ENCODE data around the gene TMEM44.

Gene TMEM44, protein sequence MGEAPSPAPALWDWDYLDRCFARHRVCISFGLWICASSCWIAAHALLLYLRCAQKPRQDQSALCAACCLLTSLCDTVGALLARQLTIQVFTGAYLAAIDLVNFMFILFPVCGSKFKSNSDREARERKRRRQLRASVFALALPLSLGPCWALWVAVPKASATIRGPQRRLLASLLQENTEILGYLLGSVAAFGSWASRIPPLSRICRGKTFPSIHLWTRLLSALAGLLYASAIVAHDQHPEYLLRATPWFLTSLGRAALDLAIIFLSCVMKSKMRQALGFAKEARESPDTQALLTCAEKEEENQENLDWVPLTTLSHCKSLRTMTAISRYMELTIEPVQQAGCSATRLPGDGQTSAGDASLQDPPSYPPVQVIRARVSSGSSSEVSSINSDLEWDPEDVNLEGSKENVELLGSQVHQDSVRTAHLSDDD

DNA sequence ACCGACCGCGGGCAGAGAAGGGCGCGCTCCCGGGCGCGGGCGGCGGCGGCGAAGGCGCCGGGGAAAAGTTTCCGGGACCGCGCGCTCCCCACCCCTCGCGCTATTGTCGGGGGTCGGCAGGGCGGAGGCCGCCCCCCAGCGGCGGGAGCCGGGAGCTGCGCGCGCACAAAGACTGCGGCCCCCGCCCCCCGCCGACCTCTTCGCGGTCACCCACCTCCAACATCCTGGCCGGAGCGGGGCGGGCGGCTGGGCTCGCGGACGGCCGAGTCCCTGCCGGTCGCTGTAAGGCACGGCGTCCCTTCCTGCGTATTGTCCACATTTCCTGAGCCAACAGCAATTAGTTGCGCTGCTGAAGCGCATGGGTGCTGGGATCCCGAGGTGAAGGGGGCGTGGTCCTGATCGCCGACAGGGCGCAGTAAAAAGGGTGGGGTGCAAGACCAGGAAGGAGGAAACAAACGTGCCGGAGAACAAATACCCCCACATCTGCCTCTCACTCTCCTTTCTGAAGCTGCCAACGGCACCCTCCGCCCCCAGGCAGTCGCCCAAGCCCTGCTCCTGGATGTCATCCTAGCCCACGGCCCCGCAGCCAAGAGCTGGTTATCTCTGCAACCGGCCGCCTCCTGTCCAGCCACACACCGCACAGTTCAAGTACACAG is at the start of gene TMEM44:
TMEM44 (minus strand) TSS at position 71 of the 656 bp plus-strand sequence. CDS start 204 bp downstream, outside the sequence.
- peak; percentile 89 to 90 for DNase-seq (ENCODE audit: low read depth in 2 of 2)
- peak within 1 kb of the TSS; percentile 81 to 82 for H3K4me3 ChIP-seq (replicated peaks in 1 of 2; ENCODE audit: low read depth in 2 of 2, low read length in 2 of 2)

DNA sequence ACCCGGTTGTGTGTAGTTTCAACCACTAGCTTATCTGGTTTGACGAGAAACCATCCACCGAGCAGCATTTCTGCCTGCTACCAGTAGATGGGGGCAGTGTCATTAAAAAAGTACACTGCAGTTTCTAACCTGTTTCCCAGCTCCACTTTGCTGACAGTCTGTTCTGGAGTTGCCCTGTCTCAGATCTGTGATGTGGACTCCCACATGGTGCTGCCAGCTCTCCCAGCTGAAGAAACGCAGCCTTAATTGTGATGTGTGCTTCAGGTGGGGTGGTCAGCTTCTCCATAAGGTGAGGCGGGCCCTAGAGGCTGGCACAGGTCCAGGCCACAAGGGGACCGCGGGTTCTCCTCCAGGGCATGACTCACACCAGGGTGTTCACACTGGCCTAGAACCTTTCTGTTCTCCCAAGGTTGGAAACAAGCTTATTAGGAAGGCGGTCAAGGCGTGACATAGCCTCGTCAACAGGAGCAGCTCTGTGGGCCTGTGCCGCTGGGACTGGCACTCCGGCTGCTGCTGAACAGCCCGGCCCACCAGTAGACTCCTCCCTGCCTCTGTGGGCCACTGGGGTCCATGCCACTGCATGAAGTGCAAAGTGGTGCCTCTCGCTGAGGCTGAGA is 49.6 kb upstream of the TMEM44 start:
- peak; percentile 91 to 92 for DNase-seq (ENCODE audit: low read depth in 2 of 2)
- TF ChIP-seq, protein P1, sequence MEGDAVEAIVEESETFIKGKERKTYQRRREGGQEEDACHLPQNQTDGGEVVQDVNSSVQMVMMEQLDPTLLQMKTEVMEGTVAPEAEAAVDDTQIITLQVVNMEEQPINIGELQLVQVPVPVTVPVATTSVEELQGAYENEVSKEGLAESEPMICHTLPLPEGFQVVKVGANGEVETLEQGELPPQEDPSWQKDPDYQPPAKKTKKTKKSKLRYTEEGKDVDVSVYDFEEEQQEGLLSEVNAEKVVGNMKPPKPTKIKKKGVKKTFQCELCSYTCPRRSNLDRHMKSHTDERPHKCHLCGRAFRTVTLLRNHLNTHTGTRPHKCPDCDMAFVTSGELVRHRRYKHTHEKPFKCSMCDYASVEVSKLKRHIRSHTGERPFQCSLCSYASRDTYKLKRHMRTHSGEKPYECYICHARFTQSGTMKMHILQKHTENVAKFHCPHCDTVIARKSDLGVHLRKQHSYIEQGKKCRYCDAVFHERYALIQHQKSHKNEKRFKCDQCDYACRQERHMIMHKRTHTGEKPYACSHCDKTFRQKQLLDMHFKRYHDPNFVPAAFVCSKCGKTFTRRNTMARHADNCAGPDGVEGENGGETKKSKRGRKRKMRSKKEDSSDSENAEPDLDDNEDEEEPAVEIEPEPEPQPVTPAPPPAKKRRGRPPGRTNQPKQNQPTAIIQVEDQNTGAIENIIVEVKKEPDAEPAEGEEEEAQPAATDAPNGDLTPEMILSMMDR (IDR thresholded peaks at IDR 0.05; ENCODE audit: low read depth, low read length), result peak; percentile 81
- no peak overlapping the region for H3K4me3 ChIP-seq (replicated peaks in 1 of 2; ENCODE audit: low read depth in 2 of 2, low read length in 2 of 2)

More for the DNA sequence above, at the start of gene TMEM44:
- TF ChIP-seq, protein P1 (IDR thresholded peaks at IDR 0.05; ENCODE audit: low read depth, low read length), result peak; percentile 22

DNA sequence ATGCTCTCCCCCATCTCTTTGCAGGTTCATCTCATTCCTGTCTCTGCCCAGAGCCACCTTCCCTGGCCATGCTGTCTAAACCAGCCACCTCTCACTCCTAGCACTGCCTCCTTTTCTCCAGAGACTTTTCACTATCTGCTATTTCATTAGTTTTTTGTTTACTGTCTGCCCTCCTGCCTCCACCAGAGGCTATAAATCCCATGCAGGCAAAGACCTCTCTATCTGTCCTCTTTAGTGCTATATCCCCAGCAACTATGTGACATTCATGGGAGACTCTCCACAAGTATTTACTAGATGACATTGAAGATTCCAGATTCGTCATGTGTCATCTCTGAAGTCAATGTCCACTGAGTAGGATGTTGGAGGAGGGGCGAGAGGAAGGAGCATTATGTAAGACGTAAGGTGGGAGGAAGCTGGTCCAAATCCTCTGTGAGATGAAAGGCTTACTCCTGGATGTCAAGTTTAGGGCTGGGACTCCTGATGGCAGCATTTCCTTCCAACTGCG is 49.0 kb upstream of the TMEM44 start:
- H3K4me3 ChIP-seq (replicated peaks in 1 of 2; ENCODE audit: low read depth in 2 of 2, low read length in 2 of 2), result no peak overlapping the region
- no peak for DNase-seq (ENCODE audit: low read depth in 2 of 2)
- TF ChIP-seq, protein P1 (IDR thresholded peaks at IDR 0.05; ENCODE audit: low read depth, low read length), result no peak

DNA sequence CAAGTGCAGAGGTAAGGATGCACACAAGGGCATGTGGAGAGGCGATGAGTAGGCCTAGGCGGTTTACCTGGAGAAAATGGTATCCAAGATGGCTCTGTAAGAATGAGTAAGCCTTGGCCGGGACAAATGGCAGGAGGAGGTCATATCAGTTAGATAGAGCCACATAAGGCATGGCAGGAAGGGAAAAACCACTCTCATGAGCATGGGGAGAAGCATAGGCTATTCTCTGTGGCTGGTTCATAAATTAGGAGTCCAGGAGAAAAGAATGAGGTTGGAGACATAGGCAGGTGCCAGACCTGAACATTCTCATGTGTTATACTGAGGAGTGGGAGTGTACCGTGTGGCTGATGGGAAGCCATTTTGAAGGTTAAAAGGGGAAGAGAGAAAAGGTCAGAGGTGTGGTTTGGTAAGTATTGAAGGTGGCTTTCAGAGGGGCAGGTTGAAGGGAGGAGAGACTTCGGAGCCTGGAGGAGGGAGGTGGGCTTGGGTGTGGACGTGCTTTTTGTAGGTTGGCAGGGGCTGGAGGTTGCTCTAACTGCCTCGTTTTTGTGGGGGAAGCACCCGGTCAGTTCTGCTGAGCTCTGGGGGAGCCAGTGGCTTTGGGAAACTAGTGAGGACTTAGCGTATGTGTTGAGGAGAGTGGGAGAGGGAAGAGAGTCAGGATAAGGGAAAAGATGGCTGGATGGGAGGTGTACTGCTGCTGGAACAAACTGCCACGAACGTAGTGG is 47.8 kb upstream of the TMEM44 start:
- H3K4me3 ChIP-seq (replicated peaks in 1 of 2; ENCODE audit: low read depth in 2 of 2, low read length in 2 of 2), result no peak overlapping the region
- DNase-seq (ENCODE audit: low read depth in 2 of 2), result no peak
- TF ChIP-seq, protein P1 (IDR thresholded peaks at IDR 0.05; ENCODE audit: low read depth, low read length), result no peak

DNA sequence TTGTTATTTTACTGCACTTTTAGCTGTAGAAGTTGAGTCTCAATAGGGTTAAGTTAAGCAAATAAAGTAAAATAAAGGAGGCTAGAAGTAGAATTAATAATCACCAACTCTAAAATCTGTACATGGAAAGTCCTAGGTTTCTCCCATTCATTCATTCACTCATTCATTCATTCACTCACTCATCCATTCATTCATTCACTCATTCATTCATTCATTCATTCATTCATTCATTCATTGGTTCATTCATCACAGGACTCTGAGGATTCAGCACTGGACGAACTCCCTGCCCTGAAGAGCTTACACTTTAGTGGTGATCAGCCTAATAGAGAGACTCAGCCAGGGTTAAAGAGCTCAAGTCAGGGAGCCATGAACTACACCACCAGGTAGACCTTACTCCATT is 43.3 kb upstream of the TMEM44 start:
- H3K4me3 ChIP-seq (replicated peaks in 1 of 2; ENCODE audit: low read depth in 2 of 2, low read length in 2 of 2), result no peak overlapping the region
- TF ChIP-seq, protein P1 (IDR thresholded peaks at IDR 0.05; ENCODE audit: low read depth, low read length), result no peak
- no peak for DNase-seq (ENCODE audit: low read depth in 2 of 2)

DNA sequence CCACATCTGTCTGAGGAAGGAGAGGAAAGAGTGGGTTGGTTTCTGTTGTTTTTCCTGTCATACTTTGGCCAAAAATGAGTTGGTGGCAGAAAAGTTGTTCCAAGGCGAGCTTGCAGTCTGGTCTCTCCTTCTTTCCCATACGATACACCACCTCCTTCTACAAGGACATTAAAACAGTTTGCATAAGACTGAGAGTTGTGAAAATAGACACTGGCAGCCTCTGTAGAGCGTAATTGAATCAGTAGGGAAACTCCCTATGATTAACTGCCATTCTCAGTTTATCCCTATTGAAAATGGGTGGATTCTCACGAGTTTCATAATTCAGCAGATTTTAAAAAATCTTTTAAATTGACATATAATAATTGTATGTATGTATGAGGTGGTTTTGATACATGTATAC is 42.5 kb upstream of the TMEM44 start:
- peak in 1 of 2 donors; percentile 24 for DNase-seq (ENCODE audit: low read depth in 2 of 2)
- no peak overlapping the region for H3K4me3 ChIP-seq (replicated peaks in 1 of 2; ENCODE audit: low read depth in 2 of 2, low read length in 2 of 2)
- TF ChIP-seq, protein P1 (IDR thresholded peaks at IDR 0.05; ENCODE audit: low read depth, low read length), result no peak

Measured in cardiac fibroblast (primary cell).